Urothelium cell line (cell line): Measurements from ENCODE around the gene TEX22.

Experiments used
- DNase-seq: peaks from one replicate; pipeline ENCODE4 v3.0.0; 2011; ENCODE audit warnings: low spot score, mixed read lengths
- FAIRE-seq: peaks from 2 replicates; lab custom pipeline; 2011; peaks lifted over from hg19 to GRCh38; lab: Jason Lieb, UNC

Gene TEX22

GRCh38 chr14:105419195-105420091 lies 21.1 kb downstream of the TEX22 start, which contains the start of gene MTA1:
TSS of gene MTA1 (plus strand) at chr14:105419827. CDS start at chr14:105420036, 209 bp downstream.
- no peak for FAIRE-seq

GRCh38 chr14:105420101-105420973 lies 22.0 kb downstream of the TEX22 start:
- no peak for FAIRE-seq

More at GRCh38 chr14:105419195-105420091, 21.1 kb downstream of the TEX22 start, which contains the start of gene MTA1:
- DNase-seq = peak; percentile 73

DNA sequence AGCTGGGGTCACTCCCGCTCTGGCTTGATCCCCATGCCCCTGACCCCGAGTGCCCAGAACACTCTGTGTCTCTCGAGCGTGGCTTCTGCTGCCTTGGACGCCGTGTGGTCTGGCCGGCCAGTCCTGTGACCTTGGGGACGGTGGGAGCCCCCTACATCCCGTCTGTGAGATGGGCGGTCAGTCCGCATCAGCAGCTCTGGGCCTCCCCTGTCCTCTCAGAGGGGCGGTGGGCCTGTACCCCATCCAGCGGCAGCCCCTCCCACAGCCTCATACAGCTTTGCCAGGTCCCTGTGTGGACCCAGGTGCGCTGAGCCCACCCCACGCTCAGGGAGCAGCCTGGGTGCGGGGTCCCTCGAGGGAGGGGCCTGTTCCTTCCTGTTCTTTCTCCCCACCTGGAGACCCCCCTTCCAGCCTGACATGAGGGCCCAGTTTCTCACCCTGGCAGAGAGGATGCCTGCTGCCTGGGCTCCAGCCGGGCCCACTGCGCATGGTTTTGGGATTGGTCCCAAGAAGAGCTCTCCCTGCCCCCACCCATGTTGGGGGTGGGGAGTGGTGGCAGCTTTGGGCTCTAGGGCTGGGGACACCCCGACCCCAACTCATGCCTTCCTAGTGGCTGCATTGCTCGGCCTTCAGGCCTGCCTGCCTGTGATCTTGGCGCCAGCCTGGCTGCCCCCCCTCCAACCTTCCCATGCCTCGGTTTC lies 22.8 kb downstream of the TEX22 start:
- FAIRE-seq (no peak), DNase-seq (no peak)

More at GRCh38 chr14:105420101-105420973, 22.0 kb downstream of the TEX22 start:
- no peak for DNase-seq

GRCh38 chr14:105421723-105422615 lies 23.6 kb downstream of the TEX22 start:
- FAIRE-seq (no peak), DNase-seq (no peak)

DNA sequence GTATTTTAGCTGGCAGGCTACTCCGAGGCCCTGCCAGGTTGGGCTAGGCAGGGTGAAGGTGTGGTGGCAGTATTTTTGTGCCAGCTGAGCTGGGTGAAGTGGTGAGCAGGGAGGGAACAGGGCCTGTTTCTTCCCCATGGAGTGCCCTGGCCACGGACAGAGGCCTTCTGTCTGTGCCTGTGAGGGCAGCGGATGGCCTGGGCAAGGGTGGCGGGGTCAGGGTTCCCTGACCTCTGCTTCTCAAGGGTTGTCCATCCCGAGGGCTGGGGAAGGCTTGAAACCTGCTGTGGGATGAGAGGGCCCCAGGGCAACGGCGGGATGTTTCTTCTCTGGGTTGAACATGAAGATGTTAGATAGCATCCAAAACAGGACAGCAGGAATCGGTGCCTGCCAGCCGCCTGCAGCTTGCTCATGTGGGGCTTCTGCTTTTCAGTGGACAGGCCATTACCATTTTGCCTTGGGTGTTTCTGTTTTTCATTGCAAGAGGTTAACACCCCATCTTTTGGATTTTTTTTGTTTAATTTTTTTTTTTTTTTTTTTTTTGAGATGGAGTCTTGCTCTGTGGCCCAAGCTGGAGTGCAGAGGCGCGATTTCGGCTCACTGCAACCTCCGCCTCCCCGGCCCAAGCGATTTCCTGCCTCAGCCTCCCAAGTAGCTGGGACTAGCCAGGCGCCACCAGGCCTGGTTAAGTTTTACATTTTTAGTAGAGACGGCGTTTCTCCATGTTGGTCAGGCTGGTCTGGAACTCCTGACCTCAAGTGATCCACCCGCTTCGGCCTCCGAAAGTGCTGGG lies 24.6 kb downstream of the TEX22 start:
- FAIRE-seq = no peak
- no peak for DNase-seq

- FAIRE-seq = no peak
- no peak for DNase-seq
Observed at GRCh38 chr14:105423488-105424195, 25.3 kb downstream of the TEX22 start.

GRCh38 chr14:105424861-105425260 lies 26.5 kb downstream of the TEX22 start:
- DNase-seq (no peak), FAIRE-seq (no peak)

- no peak for DNase-seq
- FAIRE-seq = no peak
Observed at GRCh38 chr14:105425823-105426247, 27.5 kb downstream of the TEX22 start.

DNA sequence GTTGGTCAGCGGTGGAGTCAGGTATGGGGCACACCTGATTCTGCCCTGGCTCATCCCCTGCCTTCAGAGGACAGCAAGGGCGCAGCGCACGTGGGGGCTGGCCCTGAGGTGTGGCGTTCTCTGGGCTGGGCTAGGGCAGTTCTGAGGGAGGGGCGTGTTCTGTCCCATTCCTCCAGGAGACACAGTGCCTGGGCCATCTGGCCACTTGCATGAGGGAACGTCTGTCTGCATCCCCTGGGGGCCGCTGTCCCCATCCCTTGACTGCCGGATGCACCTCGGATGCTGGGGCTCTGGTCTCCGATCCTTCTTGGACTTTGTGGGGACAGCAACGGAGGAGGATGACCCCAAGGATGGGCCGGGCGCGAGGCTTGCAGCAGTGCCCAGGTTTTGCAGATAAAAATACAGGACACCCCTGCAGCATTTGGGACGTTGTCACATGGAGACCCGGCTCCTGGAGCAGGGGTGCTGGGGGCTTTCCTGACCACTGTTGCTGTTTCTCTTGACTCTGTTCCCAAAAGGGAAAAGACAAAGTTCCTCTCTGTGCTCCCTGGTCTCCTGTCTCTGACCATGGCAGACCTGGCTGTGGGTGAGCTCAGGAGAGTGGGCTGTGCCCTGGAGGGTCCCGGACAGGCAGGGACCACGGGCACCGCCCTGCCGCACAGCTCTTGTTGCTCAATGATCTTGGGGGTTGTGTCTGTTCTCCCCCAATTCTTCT lies 28.2 kb downstream of the TEX22 start:
- no peak for FAIRE-seq
- no peak for DNase-seq

- no peak for FAIRE-seq
- DNase-seq = no peak
Observed at GRCh38 chr14:105427412-105427811, 29.1 kb downstream of the TEX22 start.

DNA sequence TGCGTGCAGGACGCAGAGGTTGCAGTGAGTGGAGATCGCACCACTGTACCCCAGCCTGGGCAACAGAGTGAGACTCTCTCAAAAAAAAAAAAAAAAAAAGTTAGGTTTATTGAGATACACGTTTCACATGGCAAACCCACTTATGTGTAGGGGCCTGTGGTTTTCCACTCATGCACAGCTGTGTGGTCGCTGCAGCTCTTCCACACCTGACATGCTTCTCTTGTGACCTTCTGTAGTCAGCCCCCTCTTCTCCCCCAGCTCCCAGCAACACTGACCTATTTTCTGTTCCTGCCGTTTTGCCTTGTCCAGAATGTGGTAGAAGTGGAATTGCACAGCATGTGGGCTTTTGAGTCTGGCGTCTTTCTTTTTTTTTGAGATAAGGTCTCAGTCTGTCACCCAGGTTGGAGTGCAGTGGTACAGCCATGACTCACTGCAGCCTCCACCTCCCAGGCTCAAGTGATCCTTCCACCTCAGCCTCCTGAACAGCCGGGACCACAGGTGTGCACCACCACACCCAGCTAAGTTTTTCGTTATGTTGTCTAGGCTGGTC lies 29.7 kb downstream of the TEX22 start:
- FAIRE-seq (no peak), DNase-seq (no peak)

- no peak for FAIRE-seq
- DNase-seq = no peak
Observed at GRCh38 chr14:105430042-105430441, 31.7 kb downstream of the TEX22 start.

DNA sequence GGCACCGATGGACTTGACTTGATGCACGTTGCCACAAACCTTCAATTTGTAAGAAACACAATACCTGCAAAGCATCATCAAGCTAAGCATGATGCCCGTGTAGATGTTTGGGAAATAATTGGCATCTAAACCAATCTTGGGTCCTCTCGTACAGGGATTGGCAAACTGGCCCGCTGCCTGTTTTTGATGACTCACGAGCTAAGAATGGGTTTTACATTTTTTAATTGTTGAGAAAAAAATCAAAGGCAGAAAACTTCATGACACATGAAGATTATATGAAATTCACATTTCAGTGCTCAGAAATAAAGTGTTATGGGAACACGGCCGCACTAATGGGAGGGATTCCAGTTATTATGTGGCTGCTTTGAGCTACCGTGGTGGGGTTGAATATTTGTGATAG lies 32.2 kb downstream of the TEX22 start:
- no peak for FAIRE-seq
- peak; percentile 61 for DNase-seq

- FAIRE-seq = no peak
- no peak for DNase-seq
Observed at GRCh38 chr14:105431256-105431655, 32.9 kb downstream of the TEX22 start.

- no peak for FAIRE-seq
Observed at GRCh38 chr14:105432657-105433056, 34.3 kb downstream of the TEX22 start.

GRCh38 chr14:105433161-105433605 lies 34.8 kb downstream of the TEX22 start:
- DNase-seq (no peak), FAIRE-seq (no peak)

More at GRCh38 chr14:105432657-105433056, 34.3 kb downstream of the TEX22 start:
- DNase-seq = no peak

DNA sequence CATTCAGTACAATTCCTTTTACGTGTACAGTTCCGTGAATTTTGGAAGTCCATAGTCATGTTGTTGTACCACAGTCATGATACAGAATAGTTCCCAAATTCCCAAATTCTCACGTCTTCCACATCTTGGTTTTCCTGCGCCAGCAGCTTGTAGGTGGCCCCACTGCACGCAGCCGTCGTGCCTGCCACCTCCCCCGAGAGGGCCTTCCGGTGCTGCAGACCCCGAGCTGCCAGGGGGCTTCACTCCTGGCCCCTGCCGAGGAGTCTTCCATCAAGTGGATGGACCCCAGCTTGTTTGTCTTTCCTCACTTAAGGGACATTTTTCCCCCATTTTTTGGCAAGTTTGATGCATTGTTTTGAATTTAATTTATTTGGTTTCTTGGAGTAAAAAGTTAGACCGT lies 38.1 kb downstream of the TEX22 start:
- FAIRE-seq = no peak
- no peak for DNase-seq
